ENCODE measurements around the gene BTBD9.
A peak's percentile ranks its signal among the peaks of the same experiment; 100 is the strongest.

The BTBD9 gene

DNA sequence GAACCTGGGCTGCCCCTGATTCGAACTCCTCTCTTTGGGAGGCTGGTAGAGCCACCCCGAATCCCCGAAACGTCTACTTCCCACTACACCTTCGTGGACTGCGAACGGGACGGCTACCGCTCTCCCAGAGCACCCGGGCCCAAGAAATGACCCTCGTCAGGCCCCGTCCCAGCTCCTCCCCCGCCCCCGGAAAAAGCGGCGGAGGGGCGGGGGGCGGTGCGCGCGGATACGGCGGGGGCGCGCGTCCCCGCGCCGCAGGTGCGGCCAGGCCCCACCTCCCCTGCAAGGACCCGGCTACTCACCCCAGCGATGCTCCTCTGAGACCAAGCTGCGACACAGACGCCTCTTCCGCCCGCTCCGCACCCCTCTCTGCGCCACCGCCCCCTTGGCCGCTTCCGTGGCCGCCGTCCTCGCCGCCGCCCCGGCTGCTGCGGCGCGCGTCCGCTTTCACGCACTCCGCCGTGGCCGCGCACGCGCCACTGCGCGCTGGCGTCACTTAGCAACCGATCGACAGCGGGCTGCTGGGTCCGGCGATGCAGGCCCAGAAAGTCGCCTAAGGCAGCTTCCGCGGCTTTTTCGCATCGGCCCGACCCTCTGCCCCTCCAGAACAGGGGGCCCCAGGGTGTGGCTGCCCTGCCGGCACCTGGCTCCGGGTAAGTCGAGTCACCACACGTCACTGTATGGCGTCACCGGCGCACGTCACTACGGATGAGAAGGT is at the start of gene BTBD9:
Gene BTBD9, minus strand, starts transcription at position 432 of the 718 bp plus-strand sequence.
- in situ Hi-C loops (cut with HindIII; ENCODE audit: low pct_ligation_motif_present, low pct_unique_long_range_greater_than_20kb, low sequenced_read_pairs), result no loop called here
- peak; percentile 75 for DNase-seq

DNA sequence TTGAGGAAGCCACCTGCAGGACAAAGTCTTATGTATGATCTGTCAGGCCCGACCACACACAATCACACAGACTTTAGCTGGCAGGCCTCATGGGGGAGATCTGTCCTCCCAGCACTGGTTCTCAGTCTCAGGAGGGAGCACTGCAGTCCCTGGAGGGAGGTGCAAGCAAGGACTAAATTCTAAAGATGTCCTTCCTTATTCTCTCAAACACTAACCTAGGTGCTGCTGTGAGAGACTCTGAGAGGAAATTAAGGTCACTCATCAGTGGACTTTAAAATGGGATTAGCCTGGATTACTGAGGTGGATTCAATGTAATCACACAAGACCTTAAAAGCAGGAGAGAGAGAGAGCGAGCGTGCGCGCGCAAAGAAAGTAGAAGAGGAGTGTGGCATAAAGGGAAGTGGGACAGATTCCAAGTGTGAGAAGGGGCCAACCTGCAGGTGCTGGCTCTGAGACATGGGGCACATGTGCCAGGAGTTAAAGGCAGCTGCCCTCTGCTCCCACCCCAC is 48.9 kb upstream of the BTBD9 start:
- in situ Hi-C loops (cut with HindIII; ENCODE audit: low pct_ligation_motif_present, low pct_unique_long_range_greater_than_20kb, low sequenced_read_pairs), result no loop called here
- DNase-seq, result no peak

DNA sequence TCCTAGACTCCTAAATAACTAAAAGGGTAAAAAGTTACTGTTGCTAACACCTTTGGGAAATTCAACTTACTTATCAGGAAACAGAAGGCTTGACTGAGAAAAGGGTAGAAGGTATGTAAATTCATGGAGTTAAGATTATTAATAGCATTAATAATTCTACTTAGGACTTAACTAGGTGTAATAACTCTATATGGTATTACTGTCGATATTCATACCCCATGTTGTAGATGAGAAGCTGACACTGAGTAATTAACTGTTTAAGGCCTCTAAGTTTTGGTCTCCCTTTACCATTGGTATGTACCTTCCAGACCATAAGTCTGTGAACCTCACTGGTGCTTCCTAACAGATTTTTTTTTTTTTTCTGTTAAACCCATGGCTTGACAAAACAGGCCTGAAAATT is 47.8 kb upstream of the BTBD9 start:
- no peak for DNase-seq
- in situ Hi-C loops (cut with HindIII; ENCODE audit: low pct_ligation_motif_present, low pct_unique_long_range_greater_than_20kb, low sequenced_read_pairs), result no loop called here

DNA sequence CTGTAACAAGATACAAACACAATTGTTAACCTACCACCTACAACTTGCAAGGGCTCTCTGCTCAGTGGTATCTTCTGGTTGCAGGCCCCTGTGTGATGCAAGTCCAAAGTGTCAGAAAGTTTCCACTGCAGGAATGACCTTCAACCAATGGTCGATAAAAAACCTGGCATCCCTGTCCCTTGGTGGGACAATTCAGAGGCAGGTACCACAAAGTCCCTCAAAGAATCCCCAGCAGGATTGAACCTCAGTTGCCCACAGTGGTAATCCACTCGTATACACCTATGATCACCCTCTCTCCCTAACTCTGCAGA is 47.3 kb upstream of the BTBD9 start:
- in situ Hi-C loops (cut with HindIII; ENCODE audit: low pct_ligation_motif_present, low pct_unique_long_range_greater_than_20kb, low sequenced_read_pairs), result no loop called here
- DNase-seq, result no peak

DNA sequence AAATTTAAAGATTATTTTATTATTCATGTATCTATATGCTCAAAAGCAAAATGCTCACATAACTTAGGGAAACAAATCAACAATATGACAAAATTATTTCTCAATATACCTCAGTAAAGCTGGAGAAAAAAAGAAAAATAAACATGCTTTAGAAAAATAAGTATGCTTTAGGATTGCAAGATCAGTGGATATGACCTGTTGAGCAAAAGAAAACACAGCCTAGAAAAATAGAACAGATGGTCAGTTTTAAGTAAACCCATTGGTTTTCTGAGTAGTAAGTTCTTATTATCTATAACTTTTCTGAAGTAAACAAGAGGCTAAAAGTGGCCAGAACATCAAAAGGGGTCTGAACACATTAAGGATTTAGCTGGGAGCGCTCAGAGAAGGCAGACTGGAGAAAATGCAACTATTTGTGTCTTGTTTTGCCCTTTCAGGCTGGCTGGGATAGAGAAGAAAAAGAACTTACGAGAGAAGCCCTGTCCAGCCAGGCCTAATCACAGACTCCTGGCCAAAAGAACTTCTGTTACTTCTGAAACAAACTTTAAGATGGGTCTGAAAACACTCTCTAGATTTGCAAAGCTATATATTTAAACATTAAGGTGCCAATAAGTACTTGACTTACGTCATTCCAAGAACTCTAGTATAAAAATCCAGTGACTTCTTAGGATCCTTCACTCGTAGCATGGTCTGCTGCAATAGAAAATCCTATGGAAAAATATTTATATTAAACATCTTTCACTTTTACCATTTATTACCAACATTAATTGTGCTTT is 46.7 kb upstream of the BTBD9 start:
- in situ Hi-C loops (cut with HindIII; ENCODE audit: low pct_ligation_motif_present, low pct_unique_long_range_greater_than_20kb, low sequenced_read_pairs), result no loop called here
- DNase-seq, result no peak

DNA sequence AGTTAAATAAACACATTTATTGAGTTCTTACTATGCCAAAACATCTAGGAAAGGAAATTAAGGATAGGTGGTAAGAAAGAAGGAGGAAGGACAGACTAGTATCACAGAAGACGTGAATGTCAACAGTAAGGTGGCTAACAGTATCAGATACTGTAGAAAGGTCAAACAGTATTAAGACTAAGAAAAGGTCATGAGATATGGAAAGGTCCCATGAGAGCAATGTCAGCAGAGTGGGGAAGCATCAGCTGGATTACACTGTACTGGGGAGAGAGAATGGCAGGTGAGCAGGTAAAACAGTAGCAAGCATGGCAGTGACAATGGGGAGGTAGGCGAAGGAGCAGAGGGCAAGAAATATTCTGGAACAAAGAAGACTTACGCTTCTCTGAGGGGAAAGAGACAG is 45.2 kb upstream of the BTBD9 start:
- DNase-seq, result no peak
- in situ Hi-C loops (cut with HindIII; ENCODE audit: low pct_ligation_motif_present, low pct_unique_long_range_greater_than_20kb, low sequenced_read_pairs), result no loop called here

DNA sequence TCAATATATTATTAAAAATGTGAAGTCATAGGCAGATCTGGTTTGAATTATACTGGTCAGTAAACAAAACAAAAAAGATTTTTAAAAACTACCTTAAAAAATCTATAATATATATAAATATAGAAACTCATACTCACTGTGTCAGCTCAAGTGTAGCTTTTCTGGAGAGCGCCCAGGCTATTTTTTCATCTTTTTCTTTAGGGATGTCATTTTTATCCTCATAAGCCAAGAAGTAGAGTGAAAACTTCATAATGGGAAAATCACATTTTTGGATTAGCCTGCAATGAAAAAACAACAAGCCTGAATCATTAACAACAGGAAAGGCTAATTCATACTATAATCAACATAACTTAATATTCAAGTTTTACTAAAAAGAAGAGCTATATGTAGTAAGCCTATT is 44.5 kb upstream of the BTBD9 start:
- no peak for DNase-seq
- in situ Hi-C loops (cut with HindIII; ENCODE audit: low pct_ligation_motif_present, low pct_unique_long_range_greater_than_20kb, low sequenced_read_pairs), result no loop called here

DNA sequence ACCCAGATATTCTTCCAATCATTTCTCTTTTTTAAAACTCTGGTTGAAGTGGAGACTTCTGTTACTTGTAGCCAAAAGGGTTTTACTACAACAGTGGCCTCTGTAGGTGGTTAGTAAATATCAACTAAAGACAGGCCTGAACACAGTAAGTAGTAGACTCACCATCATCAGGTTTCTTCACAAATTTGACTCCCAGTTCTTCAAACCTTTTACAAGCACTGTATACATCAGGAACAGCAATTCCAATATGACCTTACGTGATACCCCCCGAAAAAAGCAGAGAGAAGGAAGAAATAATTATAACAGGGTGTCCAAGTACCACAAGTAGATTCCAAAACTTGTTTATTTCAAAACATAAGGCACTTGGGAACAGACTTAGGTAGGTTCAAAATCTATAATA is 42.1 kb upstream of the BTBD9 start:
- in situ Hi-C loops (cut with HindIII; ENCODE audit: low pct_ligation_motif_present, low pct_unique_long_range_greater_than_20kb, low sequenced_read_pairs), result no loop called here

DNA sequence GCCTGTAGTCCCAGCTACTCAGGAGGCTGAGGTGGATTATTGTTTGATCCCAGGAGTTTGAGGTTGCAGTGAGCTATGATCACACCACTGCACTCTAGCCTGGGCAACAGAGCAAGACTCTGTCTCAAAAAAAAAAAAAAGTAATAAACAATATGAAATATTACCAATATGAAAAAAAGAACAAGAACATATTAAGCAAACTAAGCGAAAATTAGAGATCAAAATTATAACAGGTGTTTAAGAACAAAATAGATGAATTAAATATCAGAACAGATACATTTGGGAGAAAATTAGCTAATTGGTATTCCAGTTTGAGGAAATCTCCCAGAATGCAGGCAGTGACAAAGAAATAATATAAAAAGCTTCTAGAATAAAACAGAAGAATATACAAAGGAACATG is 39.9 kb upstream of the BTBD9 start:
- DNase-seq, result no peak
- in situ Hi-C loops (cut with HindIII; ENCODE audit: low pct_ligation_motif_present, low pct_unique_long_range_greater_than_20kb, low sequenced_read_pairs), result no loop called here

More for the DNA sequence above, 42.1 kb upstream of the BTBD9 start:
- DNase-seq, result no peak

DNA sequence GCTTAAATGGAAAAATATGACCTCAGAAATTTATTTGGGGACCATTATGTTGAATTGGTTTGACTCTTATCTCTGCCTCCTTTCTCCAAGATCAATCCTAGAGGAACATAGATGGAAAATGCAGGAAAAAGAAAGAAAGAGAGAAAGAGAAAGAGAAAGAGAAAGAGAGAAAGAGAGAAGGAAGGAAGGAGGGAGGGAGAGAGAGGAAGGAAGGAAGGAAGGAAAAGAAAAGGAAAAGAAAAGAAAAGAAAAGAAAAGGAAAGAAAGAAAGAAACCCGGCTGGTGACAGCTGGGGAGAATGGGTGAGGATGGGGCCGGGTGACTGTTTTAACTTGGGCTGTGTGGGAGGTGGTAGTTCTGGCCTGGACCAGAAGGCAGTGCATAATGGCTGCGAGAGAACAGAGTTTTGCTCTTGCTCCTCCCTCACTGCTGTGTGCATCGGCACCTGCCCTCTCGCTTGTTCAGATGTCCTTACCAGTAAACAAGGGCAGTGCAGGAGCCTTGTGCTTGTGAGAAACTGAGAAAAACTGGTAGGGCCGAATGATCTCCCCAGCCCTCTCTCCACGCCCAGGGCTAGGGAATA is 38.5 kb upstream of the BTBD9 start:
- no peak for DNase-seq
- in situ Hi-C loops (cut with HindIII; ENCODE audit: low pct_ligation_motif_present, low pct_unique_long_range_greater_than_20kb, low sequenced_read_pairs), result no loop called here

DNA sequence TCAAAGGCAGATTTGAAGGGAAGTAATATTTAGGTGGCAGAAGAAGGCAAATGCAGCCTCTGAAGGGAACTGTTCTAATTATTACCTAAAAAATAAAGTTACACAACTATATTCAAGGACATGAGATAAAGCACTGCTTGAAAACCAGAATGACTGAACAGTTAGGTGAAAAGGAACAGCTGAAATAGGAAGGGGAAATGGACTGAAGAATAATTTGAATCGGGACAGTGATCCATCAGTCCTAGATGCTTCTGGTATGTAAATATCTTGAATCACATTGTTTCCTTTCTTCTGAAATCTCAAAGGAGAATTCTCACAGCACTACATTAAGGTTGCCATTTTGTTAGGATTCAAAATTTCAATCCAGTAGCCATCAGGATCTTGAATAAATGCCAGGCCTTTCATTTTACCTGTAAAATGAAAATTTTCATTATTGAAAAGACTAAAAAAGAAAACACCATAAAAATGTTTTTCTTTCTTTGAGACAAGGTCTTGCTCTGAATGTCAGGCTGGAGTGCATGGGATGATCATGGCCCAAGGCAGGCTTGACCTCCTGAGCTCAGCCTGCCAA is 37.3 kb upstream of the BTBD9 start:
- DNase-seq, result no peak
- in situ Hi-C loops (cut with HindIII; ENCODE audit: low pct_ligation_motif_present, low pct_unique_long_range_greater_than_20kb, low sequenced_read_pairs), result no loop called here

DNA sequence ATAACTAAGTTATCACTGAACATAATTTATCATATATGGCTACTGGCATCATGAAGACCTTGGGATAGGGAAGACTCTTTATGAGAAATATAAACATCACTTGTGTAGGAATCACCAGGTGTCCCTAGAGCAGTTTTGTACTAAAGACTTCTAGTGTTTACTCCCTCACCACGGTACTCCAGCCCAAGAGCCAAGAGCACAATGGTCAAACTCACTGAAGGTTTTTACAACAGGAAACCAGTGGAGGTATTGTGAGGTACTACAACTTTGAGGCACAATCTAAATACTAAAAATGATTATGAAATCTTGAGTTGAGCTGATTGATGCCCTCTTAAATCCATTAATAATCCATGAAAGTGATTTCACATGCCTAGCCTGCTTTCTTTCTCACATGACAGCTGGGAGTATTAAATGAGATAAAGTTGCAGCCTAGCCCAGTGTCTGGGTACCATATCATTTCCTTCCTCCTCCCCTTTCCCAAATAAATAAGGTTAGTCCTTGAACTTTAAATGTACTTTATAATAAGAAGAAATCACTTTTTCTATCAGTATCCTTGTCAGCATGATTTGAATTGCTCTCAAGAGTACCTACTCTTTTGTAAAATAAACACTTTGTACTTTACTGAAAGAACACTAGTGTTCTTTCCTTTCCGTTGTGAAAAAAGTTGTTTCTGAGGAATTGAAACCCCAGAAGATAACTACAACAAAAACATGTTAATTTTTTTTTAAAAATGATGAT is 36.7 kb upstream of the BTBD9 start:
- no peak for DNase-seq
- in situ Hi-C loops (cut with HindIII; ENCODE audit: low pct_ligation_motif_present, low pct_unique_long_range_greater_than_20kb, low sequenced_read_pairs), result no loop called here

DNA sequence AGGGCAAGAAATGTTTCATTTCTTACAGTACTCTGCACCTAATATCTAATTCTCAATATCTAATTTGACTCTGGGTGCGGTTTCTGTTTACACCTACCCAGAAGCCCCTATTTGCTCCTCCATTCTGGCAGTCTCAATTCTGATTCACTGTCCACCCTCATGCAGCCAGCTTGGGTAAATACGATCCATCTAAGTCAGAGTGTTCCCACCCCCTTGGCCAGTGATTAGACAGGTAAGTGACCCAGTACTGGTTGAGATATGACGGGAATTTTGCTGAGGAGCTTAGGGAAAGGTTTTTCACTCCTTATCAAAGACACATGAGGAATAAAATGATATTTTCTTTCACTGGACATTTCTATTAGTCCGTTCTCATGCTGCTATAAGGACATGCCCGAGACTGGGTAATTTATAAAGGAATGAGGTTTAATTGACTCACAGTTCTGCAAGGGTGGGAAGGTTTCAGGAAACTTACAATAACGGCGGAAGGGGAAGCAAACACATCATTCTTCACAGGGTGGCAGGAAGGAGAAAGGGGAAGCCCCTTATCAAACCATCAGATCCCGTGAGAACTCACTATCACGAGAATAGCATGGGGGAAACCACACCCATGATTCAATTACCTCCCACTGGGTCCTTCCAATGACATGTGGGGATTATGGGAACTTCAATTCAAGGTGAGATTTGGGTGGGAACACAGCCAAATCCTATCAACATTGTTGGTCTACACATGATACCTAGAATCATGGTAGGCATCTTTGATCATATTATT is 33.9 kb upstream of the BTBD9 start:
- DNase-seq, result no peak
- in situ Hi-C loops (cut with HindIII; ENCODE audit: low pct_ligation_motif_present, low pct_unique_long_range_greater_than_20kb, low sequenced_read_pairs), result no loop called here

DNA sequence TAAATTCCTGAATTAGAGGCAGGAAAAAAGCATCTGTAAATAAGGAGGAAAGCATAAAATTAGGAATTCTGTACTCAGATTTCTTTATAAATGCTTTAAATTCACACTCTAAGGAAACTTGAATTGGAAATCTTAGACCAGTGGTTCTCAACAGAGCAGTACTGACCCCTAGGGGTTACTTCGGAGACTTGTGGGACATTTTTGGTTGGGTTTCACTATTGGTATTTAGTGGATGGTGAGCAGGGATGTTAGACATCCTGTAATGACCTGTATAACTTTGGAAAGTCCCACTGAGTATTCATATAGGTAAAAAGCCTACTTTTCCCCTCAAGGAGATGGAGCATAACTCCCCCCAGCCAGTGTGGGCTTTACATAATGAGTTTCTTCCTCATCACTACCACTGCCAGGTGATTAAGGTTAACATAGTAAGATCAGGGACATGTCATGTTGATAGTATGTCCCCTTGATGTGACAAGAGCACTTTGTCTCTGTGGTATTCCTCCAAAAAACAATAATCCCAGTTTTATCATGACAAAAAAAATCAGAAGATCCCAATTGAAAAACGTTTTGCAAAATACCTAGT is 32.2 kb upstream of the BTBD9 start:
- peak; percentile 54 for DNase-seq
- in situ Hi-C loops (cut with HindIII; ENCODE audit: low pct_ligation_motif_present, low pct_unique_long_range_greater_than_20kb, low sequenced_read_pairs), result no loop called here

DNA sequence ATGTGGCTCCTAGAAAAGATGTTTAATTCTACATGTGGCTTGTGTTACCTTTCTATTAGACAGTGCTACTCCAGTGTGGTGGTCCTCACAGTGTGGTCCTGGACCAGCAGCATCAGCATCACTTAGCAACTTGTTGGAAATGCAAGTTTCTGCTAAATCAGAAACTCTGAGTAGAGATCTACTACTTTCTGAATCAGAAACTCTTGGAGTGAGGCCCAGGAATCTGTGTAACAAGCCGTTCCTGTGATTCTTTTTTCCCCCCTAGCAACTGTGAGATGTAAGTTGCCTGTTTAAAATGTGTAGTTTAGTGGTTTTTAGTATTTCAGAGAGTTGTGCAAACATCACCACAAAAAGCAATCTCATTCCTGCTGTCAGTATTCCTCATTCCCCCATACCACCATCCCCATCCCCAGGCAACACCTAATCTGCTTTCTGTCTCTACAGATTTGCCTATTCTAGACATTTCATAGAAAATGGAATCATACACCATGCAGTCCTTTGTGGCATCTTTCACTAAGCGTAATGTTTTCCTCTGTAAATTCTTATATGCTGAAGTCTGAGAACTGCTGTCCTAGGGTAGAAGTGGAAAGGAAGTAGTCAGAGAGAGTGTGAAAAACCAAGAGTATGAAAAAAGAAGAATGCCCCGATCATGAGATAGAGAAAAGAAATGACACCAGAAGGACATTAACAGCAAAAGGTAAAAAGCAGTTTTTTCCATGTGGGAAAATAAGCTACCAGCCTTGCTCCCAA is 18.9 kb upstream of the BTBD9 start:
- in situ Hi-C loops (cut with HindIII; ENCODE audit: low pct_ligation_motif_present, low pct_unique_long_range_greater_than_20kb, low sequenced_read_pairs), result no loop called here
- no peak for DNase-seq

DNA sequence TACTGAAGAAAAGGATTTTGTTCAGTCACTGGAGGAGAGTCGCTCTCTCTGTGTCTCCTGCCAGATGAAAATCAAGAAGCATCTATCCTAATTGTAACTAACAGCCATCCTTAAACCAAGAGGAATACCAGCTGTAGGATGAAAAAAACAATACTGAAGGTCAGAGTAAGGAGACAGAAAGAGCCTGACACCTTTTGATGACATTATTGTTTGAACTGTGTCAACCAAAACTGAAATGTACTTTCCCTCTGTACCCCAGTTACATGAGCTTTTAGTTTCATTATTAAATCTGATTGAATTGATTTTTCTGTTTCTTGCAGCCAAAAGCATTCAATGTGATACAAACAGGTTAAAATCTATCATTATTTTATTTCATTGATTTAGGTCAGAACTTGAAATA is 17.2 kb upstream of the BTBD9 start:
- in situ Hi-C loops (cut with HindIII; ENCODE audit: low pct_ligation_motif_present, low pct_unique_long_range_greater_than_20kb, low sequenced_read_pairs), result no loop called here

DNA sequence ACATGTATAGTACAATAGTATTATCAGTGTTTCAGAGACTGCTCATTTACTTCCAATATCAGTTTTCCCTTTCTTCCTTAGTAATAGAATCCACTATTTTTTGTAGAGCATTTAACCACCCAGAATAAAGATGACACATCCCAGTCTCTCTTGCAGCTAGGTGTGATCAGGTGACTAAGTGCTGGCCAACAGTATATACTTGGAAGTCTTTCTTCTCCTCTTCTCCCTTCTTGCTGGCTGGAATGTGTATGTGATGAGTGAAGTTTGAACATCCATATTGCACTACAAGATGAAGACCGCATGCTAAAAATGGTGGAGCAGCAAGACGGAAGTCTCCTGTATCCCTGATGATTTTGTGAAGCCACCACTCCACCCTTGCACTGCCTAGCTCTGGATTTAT is 14.5 kb upstream of the BTBD9 start:
- no peak for DNase-seq
- in situ Hi-C loops (cut with HindIII; ENCODE audit: low pct_ligation_motif_present, low pct_unique_long_range_greater_than_20kb, low sequenced_read_pairs), result no loop called here

More for the DNA sequence above, 17.2 kb upstream of the BTBD9 start:
- DNase-seq, result no peak

All from ACHN (cell line).